ENCODE data around the gene DNAJC9. TPM values are rescaled to one million over a fixed set of nuclear protein-coding genes. Genes with fewer than 3 reads are reported as not detected.

The DNAJC9 gene
- total RNA-seq, 1 experiment from 2014 or later, result 72.9 TPM

DNA sequence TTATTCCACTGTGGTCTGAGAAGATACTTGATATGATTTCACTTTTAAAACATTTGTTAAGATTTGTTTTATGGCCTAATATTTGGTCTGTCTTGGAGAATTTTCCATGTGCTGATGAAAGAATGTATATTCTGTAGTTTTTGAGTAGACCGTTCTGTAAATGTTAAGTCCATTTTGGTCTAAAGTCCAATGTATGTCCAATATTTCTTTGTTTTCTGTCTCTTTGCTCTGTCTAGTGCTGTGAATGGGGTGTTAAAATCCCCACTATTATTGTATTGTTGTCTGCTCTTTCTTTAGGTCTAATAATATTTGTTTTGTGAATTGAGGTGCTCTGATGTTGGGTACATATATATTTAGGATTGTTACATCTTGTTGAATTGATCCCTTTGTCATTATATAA lies 31.3 kb downstream of the DNAJC9 start:
- POLR2A ChIA-PET (ENCODE audit: low non-redundant PET), result no interaction called here

GRCh38 chr10:73211106-73211811 lies 35.8 kb downstream of the DNAJC9 start:
- Histone ChIP-seq H3K27me3 (replicated peaks; ENCODE audit: insufficient read depth, low read depth, low read length, poor library complexity) (no peaks in the 10 kb centered on the region), H3K36me3 (ENCODE audit: insufficient read depth, low read length, poor library complexity, severe bottlenecking) (no peaks in the 10 kb centered on the region), H3K4me3 (ENCODE audit: low read depth, low read length, poor library complexity, severe bottlenecking) (no peak overlapping the region), H3K9me3 (ENCODE audit: low read depth, low read length, poor library complexity, severe bottlenecking) (no peaks in the 10 kb centered on the region), H3K4me1 (ENCODE audit: insufficient read depth, low read length, poor library complexity, severe bottlenecking) (no peaks in the 10 kb centered on the region), H3K27ac (ENCODE audit: low read depth, low read length, poor library complexity, severe bottlenecking) (no peak overlapping the region)
- CTCF ChIA-PET, result no interaction called here
- BruUV-seq (replicated peaks), result no TSS peak
- no peak for DNase-seq (ENCODE audit: low spot score)
- intact Hi-C loops (cut with micrococcal nuclease; ENCODE audit: unreplicated experiment), result no loop called here
- TF ChIP-seq EZH2 (IDR thresholded peaks at IDR 0.05; ENCODE audit: borderline replicate concordance, low read depth, low read length, poor library complexity, severe bottlenecking) (no peak), CTCF (conservative IDR thresholded peaks at IDR 0.05; ENCODE audit: low read depth, low read length) (no peak)
- POLR2A ChIA-PET (ENCODE audit: low non-redundant PET), result interaction anchor here (0.6 kb wide), 1 partner anchor 13 kb away, joined by 9 read pairs; no protein-coding TSS in a partner anchor

More for the DNA sequence above, 31.3 kb downstream of the DNAJC9 start:
- Histone ChIP-seq H3K4me1 (ENCODE audit: insufficient read depth, low read length, poor library complexity, severe bottlenecking) (no peaks in the 10 kb centered on the region), H3K27ac (ENCODE audit: low read depth, low read length, poor library complexity, severe bottlenecking) (no peak overlapping the region), H3K4me3 (ENCODE audit: low read depth, low read length, poor library complexity, severe bottlenecking) (no peak overlapping the region), H3K36me3 (ENCODE audit: insufficient read depth, low read length, poor library complexity, severe bottlenecking) (peaks cover 9% of the 10 kb centered on the region), H3K9me3 (ENCODE audit: low read depth, low read length, poor library complexity, severe bottlenecking) (no peaks in the 10 kb centered on the region), H3K27me3 (replicated peaks; ENCODE audit: insufficient read depth, low read depth, low read length, poor library complexity) (no peaks in the 10 kb centered on the region)
- TF ChIP-seq EZH2 (IDR thresholded peaks at IDR 0.05; ENCODE audit: borderline replicate concordance, low read depth, low read length, poor library complexity, severe bottlenecking), result no peak
- no peak for TF ChIP-seq CTCF (conservative IDR thresholded peaks at IDR 0.05; ENCODE audit: low read depth, low read length)
- CTCF ChIA-PET, result no interaction called here
- intact Hi-C loops (cut with micrococcal nuclease; ENCODE audit: unreplicated experiment), result no loop called here
- DNase-seq (ENCODE audit: low spot score), result no peak
- no TSS peak for BruUV-seq (replicated peaks)

DNA sequence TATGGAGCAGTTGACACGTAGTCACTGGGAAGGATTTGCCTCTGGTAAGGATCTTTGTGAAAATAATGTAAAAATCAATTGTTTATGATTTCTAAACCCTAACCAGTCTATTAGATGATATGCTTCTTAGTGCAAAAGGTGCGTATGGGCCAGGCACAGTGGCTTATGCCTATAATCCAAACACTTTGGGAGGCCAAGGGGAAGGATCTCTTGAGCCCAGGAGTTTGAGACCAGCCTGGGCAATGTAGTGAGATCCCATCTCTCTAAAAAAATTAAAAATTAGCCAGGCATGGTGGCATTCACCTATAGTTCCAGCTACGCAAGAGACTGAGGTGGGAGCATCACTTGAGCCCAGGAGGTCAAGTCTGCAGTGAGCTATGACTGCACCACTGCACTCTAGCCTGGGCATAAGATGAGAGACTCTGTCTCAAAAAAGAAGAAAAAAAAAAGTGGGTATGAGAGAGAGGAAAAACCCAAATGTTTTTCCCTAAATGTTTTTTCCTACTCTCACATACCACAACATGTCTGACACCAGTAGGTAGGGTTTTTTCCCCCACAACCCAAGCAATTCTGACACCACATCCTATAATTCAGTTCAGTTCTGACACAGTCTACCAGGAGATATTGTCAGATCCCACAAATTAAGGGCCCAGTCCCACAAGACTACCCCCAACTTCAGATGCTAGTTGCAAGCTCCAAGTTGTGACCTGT lies 36.5 kb downstream of the DNAJC9 start:
- POLR2A ChIA-PET (ENCODE audit: low non-redundant PET), result interaction anchor here (0.6 kb wide), 1 partner anchor 14 kb away, joined by 9 read pairs; no protein-coding TSS in a partner anchor
- H3K9me3 ChIP-seq (ENCODE audit: low read depth, low read length, poor library complexity, severe bottlenecking), result no peaks in the 10 kb centered on the region
- CTCF ChIA-PET, result no interaction called here
- no peak for DNase-seq (ENCODE audit: low spot score)
- H3K27me3 ChIP-seq (replicated peaks; ENCODE audit: insufficient read depth, low read depth, low read length, poor library complexity), result no peaks in the 10 kb centered on the region
- no peak for TF ChIP-seq CTCF (conservative IDR thresholded peaks at IDR 0.05; ENCODE audit: low read depth, low read length)
- TF ChIP-seq EZH2 (IDR thresholded peaks at IDR 0.05; ENCODE audit: borderline replicate concordance, low read depth, low read length, poor library complexity, severe bottlenecking), result no peak
- no peaks in the 10 kb centered on the region for H3K36me3 ChIP-seq (ENCODE audit: insufficient read depth, low read length, poor library complexity, severe bottlenecking)
- H3K27ac ChIP-seq (ENCODE audit: low read depth, low read length, poor library complexity, severe bottlenecking), result no peak overlapping the region
- H3K4me3 ChIP-seq (ENCODE audit: low read depth, low read length, poor library complexity, severe bottlenecking), result no peak overlapping the region
- no TSS peak for BruUV-seq (replicated peaks)
- no peaks in the 10 kb centered on the region for H3K4me1 ChIP-seq (ENCODE audit: insufficient read depth, low read length, poor library complexity, severe bottlenecking)
- intact Hi-C loops (cut with micrococcal nuclease; ENCODE audit: unreplicated experiment), result no loop called here

Data from A673 (cell line).